DND-41 (cell line): ENCODE measurements around the gene TSEN15.

Experiments used
- ATAC-seq: fragments of 200-7000 bp; cut with Tn5 transposase; 3 replicates; pipeline ENCODE4 v1.9.1; 2021; ENCODE audit warnings: low read depth; ENCODE audit not compliant: insufficient read depth
- DNase-seq: peaks from one replicate; pipeline ENCODE4 v3.0.0-alpha.2; 2020
- H2AFZ ChIP-seq: 2 replicates; pipeline ENCODE4 v1.6.0; 2012; ENCODE audit warnings: low read depth, low read length
- H3K27ac ChIP-seq: 2 replicates; pipeline ENCODE4 v1.5.1; 2012; ENCODE audit warnings: low read length, inconsistent platforms
- H3K27me3 ChIP-seq: fragments of 200-600 bp; sonication (generic); 2 replicates; pipeline ENCODE4 v1.6.0; 2012; ENCODE audit warnings: low read length, mild to moderate bottlenecking, inconsistent platforms; ENCODE audit not compliant: insufficient read depth, poor library complexity
- H3K36me3 ChIP-seq: 2 replicates; pipeline ENCODE4 v1.5.1; 2012; ENCODE audit warnings: low read length, inconsistent platforms; ENCODE audit not compliant: insufficient read depth
- H3K4me1 ChIP-seq: 2 replicates; pipeline ENCODE4 v1.5.1; 2012; ENCODE audit warnings: mild to moderate bottlenecking, low read length; ENCODE audit not compliant: insufficient read depth
- H3K4me2 ChIP-seq: 2 replicates; pipeline ENCODE4 v1.6.0; 2012; ENCODE audit warnings: mild to moderate bottlenecking, moderate library complexity, low read length, inconsistent platforms; ENCODE audit not compliant: insufficient read depth
- H3K4me3 ChIP-seq, 2 experiments: fragments of 200-600 bp in 1 of 2; shearing (Covaris generic) in 1 of 2; 2 replicates each; pipeline ENCODE4 v1.5.1; 2012 to 2016; ENCODE audit warnings: inconsistent platforms in 2 of 2, low read length in 2 of 2, mild to moderate bottlenecking in 2 of 2, low read depth in 1 of 2, moderate library complexity in 1 of 2
- H3K79me2 ChIP-seq: 2 replicates; pipeline ENCODE4 v1.6.0; 2012; ENCODE audit warnings: low read length, inconsistent platforms; ENCODE audit not compliant: insufficient read depth
- H3K9ac ChIP-seq: 2 replicates; pipeline ENCODE4 v1.6.0; 2012; ENCODE audit warnings: low read depth, mild to moderate bottlenecking, inconsistent platforms, low read length, moderate library complexity
- H3K9me3 ChIP-seq: 2 replicates; pipeline ENCODE4 v1.5.1; 2012; ENCODE audit warnings: low read length, moderate library complexity, mild to moderate bottlenecking, inconsistent platforms; ENCODE audit not compliant: insufficient read depth, severe bottlenecking
- H4K20me1 ChIP-seq: 2 replicates; pipeline ENCODE4 v1.6.0; 2012; ENCODE audit warnings: low read length; ENCODE audit not compliant: insufficient read depth
- EZH2 ChIP-seq: IDR thresholded peaks from 3 replicates; pipeline ENCODE4 v1.6.1; 2012; ENCODE audit warnings: borderline replicate concordance, low read depth, mild to moderate bottlenecking, moderate library complexity, low read length, inconsistent platforms; ENCODE audit not compliant: severe bottlenecking
- TF ChIP-seq, protein P1 (sequence below): IDR thresholded peaks from 2 replicates; pipeline ENCODE4 v1.5.1; 2012; ENCODE audit warnings: borderline replicate concordance, low read length, moderate library complexity, mild to moderate bottlenecking; ENCODE audit not compliant: poor library complexity, severe bottlenecking; ENCODE audit errors: extremely low read depth

Gene TSEN15

GRCh38 chr1:184101571-184101970, 50.0 kb downstream of the TSEN15 start:
- no peaks in the 10 kb centered on the region for H3K79me2 ChIP-seq
- no peaks in the 10 kb centered on the region; the same call in 1 of the 2 replicates for H3K36me3 ChIP-seq
- no peaks in the 10 kb centered on the region for H3K4me1 ChIP-seq
- no peaks in the 10 kb centered on the region for H4K20me1 ChIP-seq
- H3K9ac ChIP-seq: no peak overlapping the region
- H2AFZ ChIP-seq: no peak overlapping the region
- H3K4me2 ChIP-seq: no peak overlapping the region
- no peaks in the 10 kb centered on the region for H3K27me3 ChIP-seq
- no peak overlapping the region for H3K4me3 ChIP-seq
- no peak overlapping the region for H3K27ac ChIP-seq
- no peak for DNase-seq
- no peak for ATAC-seq
- TF ChIP-seq EZH2: no peak
- TF ChIP-seq, protein P1, sequence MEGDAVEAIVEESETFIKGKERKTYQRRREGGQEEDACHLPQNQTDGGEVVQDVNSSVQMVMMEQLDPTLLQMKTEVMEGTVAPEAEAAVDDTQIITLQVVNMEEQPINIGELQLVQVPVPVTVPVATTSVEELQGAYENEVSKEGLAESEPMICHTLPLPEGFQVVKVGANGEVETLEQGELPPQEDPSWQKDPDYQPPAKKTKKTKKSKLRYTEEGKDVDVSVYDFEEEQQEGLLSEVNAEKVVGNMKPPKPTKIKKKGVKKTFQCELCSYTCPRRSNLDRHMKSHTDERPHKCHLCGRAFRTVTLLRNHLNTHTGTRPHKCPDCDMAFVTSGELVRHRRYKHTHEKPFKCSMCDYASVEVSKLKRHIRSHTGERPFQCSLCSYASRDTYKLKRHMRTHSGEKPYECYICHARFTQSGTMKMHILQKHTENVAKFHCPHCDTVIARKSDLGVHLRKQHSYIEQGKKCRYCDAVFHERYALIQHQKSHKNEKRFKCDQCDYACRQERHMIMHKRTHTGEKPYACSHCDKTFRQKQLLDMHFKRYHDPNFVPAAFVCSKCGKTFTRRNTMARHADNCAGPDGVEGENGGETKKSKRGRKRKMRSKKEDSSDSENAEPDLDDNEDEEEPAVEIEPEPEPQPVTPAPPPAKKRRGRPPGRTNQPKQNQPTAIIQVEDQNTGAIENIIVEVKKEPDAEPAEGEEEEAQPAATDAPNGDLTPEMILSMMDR: no peak
- no peaks in the 10 kb centered on the region for H3K9me3 ChIP-seq

DNA sequence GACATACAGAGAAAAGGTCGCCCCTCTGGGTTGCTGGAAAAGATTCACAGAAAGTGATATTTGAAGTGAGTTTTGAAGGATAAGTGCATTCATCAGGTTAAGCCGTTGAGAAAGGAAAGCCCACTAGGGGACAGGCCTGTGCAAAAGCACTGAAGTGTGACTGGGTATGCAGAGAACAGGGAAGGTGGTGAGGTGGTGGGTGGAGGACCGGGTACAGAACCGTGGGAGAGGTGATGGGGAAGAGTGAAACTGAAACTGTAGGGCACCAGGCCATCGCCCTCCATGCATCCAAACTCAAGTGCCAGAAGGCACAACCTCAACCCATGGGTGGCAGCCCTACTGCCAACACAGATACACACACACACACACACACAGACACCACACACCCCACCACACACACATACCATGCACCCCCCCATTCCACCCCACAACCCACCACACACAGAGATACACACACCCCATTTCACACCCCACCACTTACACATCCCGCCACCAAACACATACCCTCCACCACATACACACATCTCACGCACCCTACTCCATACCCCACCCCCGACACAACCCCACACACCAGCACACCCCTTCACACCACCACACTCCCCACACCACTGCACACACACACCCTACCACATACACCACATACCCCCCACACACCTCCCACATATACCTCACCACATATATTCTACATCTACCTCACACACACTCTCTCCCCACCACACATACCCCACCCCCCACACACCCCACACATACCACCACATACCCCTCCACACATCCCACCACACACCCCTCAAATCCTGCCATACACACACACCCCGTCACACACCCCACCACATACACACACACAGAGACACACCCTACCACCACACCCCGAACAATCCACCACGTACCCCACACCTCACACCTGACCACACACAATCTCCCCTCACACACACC, 59.0 kb downstream of the TSEN15 start:
- Histone ChIP-seq H3K9me3 (no peaks in the 10 kb centered on the region), H3K79me2 (no peaks in the 10 kb centered on the region), H3K27me3 (no peaks in the 10 kb centered on the region), H3K4me2 (no peak overlapping the region), H3K9ac (no peak overlapping the region), H3K27ac (no peak overlapping the region), H3K36me3 (no peaks in the 10 kb centered on the region), H2AFZ (no peak overlapping the region), H4K20me1 (no peaks in the 10 kb centered on the region), H3K4me1 (no peaks in the 10 kb centered on the region; the same call in 1 of the 2 replicates), H3K4me3 (no peak overlapping the region)
- ATAC-seq: peak; percentile 68; the same call in 2 of the 3 replicates
- TF ChIP-seq EZH2: no peak
- TF ChIP-seq, protein P1: no peak
- DNase-seq: peak; percentile 8

- Histone ChIP-seq H3K9ac (no peak overlapping the region), H3K4me3 (no peak overlapping the region), H3K27me3 (no peaks in the 10 kb centered on the region), H3K9me3 (no peaks in the 10 kb centered on the region), H3K4me1 (no peaks in the 10 kb centered on the region; the same call in 1 of the 2 replicates), H2AFZ (no peak overlapping the region), H3K79me2 (no peaks in the 10 kb centered on the region), H4K20me1 (no peaks in the 10 kb centered on the region), H3K4me2 (no peak overlapping the region), H3K36me3 (no peaks in the 10 kb centered on the region), H3K27ac (no peak overlapping the region)
- TF ChIP-seq, protein P1: no peak
- TF ChIP-seq EZH2: no peak
- ATAC-seq: no peak
- DNase-seq: no peak
Observed at GRCh38 chr1:184112176-184112948, 60.8 kb downstream of the TSEN15 start.
